ENCODE measurements around the gene LRRC49.

The LRRC49 gene

GRCh38 chr15:71084264-71084663 is 191.6 kb downstream of the LRRC49 start:
- H3K27ac Mint-ChIP-seq (ENCODE audit: low read depth), result no peak overlapping the region
- H3K4me1 Mint-ChIP-seq, result no peaks in the 10 kb centered on the region
- H3K9me3 Mint-ChIP-seq, result no peaks in the 10 kb centered on the region
- peaks cover 2% of the 10 kb centered on the region for H3K36me3 Mint-ChIP-seq (ENCODE audit: insufficient read depth)
- no peak overlapping the region for H3K4me3 Mint-ChIP-seq
- ATAC-seq (replicated peaks; ENCODE audit: extremely low read depth, poor library complexity, severe bottlenecking), result no peak
- DNase-seq (ENCODE audit: low spot score in 2 of 2), result no peak
- peaks cover 81% of the 10 kb centered on the region for H3K27me3 Mint-ChIP-seq

- peaks cover 2% of the 10 kb centered on the region for H3K36me3 Mint-ChIP-seq (ENCODE audit: insufficient read depth)
- DNase-seq (ENCODE audit: low spot score in 2 of 2), result no peak
- H3K9me3 Mint-ChIP-seq, result no peaks in the 10 kb centered on the region
- ATAC-seq (replicated peaks; ENCODE audit: extremely low read depth, poor library complexity, severe bottlenecking), result no peak
- H3K4me3 Mint-ChIP-seq, result no peak overlapping the region
- H3K27me3 Mint-ChIP-seq, result peaks cover 78% of the 10 kb centered on the region
- H3K27ac Mint-ChIP-seq (ENCODE audit: low read depth), result no peak overlapping the region
- H3K4me1 Mint-ChIP-seq, result no peaks in the 10 kb centered on the region
Measured at GRCh38 chr15:71085809-71086208, 193.2 kb downstream of the LRRC49 start.

GRCh38 chr15:71088155-71088554 is 195.5 kb downstream of the LRRC49 start:
- H3K27ac Mint-ChIP-seq (ENCODE audit: low read depth), result no peak overlapping the region
- no peaks in the 10 kb centered on the region for H3K4me1 Mint-ChIP-seq
- no peak overlapping the region for H3K4me3 Mint-ChIP-seq
- no peak for DNase-seq (ENCODE audit: low spot score in 2 of 2)
- H3K27me3 Mint-ChIP-seq, result peaks cover 72% of the 10 kb centered on the region
- no peaks in the 10 kb centered on the region for H3K9me3 Mint-ChIP-seq
- ATAC-seq (replicated peaks; ENCODE audit: extremely low read depth, poor library complexity, severe bottlenecking), result no peak
- no peaks in the 10 kb centered on the region for H3K36me3 Mint-ChIP-seq (ENCODE audit: insufficient read depth)

- no peaks in the 10 kb centered on the region for H3K4me1 Mint-ChIP-seq
- no peaks in the 10 kb centered on the region for H3K36me3 Mint-ChIP-seq (ENCODE audit: insufficient read depth)
- H3K27me3 Mint-ChIP-seq, result peaks cover 75% of the 10 kb centered on the region
- no peak overlapping the region for H3K27ac Mint-ChIP-seq (ENCODE audit: low read depth)
- no peak for ATAC-seq (replicated peaks; ENCODE audit: extremely low read depth, poor library complexity, severe bottlenecking)
- no peak overlapping the region for H3K4me3 Mint-ChIP-seq
- H3K9me3 Mint-ChIP-seq, result no peaks in the 10 kb centered on the region
- no peak for DNase-seq (ENCODE audit: low spot score in 2 of 2)
Measured at GRCh38 chr15:71088683-71089082, 196.1 kb downstream of the LRRC49 start.

GRCh38 chr15:71089801-71090200 is 197.2 kb downstream of the LRRC49 start:
- no peak overlapping the region for H3K4me3 Mint-ChIP-seq
- no peak overlapping the region for H3K27ac Mint-ChIP-seq (ENCODE audit: low read depth)
- no peaks in the 10 kb centered on the region for H3K9me3 Mint-ChIP-seq
- H3K4me1 Mint-ChIP-seq, result no peaks in the 10 kb centered on the region
- peaks cover 69% of the 10 kb centered on the region for H3K27me3 Mint-ChIP-seq
- no peak for ATAC-seq (replicated peaks; ENCODE audit: extremely low read depth, poor library complexity, severe bottlenecking)
- H3K36me3 Mint-ChIP-seq (ENCODE audit: insufficient read depth), result no peaks in the 10 kb centered on the region
- DNase-seq (ENCODE audit: low spot score in 2 of 2), result no peak

- H3K36me3 Mint-ChIP-seq (ENCODE audit: insufficient read depth), result no peaks in the 10 kb centered on the region
- peaks cover 61% of the 10 kb centered on the region for H3K27me3 Mint-ChIP-seq
- H3K4me3 Mint-ChIP-seq, result no peak overlapping the region
- no peaks in the 10 kb centered on the region for H3K4me1 Mint-ChIP-seq
- no peak for ATAC-seq (replicated peaks; ENCODE audit: extremely low read depth, poor library complexity, severe bottlenecking)
- H3K27ac Mint-ChIP-seq (ENCODE audit: low read depth), result no peak overlapping the region
- DNase-seq (ENCODE audit: low spot score in 2 of 2), result no peak
- no peaks in the 10 kb centered on the region for H3K9me3 Mint-ChIP-seq
Measured at GRCh38 chr15:71091601-71092000, 199.0 kb downstream of the LRRC49 start.

GRCh38 chr15:71092056-71092600 is 199.5 kb downstream of the LRRC49 start:
- ATAC-seq (replicated peaks; ENCODE audit: extremely low read depth, poor library complexity, severe bottlenecking) (no peak), DNase-seq (ENCODE audit: low spot score in 2 of 2) (no peak)
- Mint-ChIP-seq H3K4me3 (no peak overlapping the region), H3K9me3 (no peaks in the 10 kb centered on the region), H3K27me3 (peaks cover 56% of the 10 kb centered on the region), H3K36me3 (ENCODE audit: insufficient read depth) (no peaks in the 10 kb centered on the region), H3K4me1 (no peaks in the 10 kb centered on the region), H3K27ac (ENCODE audit: low read depth) (no peak overlapping the region)

- H3K9me3 Mint-ChIP-seq, result no peaks in the 10 kb centered on the region
- no peak overlapping the region for H3K27ac Mint-ChIP-seq (ENCODE audit: low read depth)
- peaks cover 44% of the 10 kb centered on the region for H3K27me3 Mint-ChIP-seq
- DNase-seq (ENCODE audit: low spot score in 2 of 2) (no peak), ATAC-seq (replicated peaks; ENCODE audit: extremely low read depth, poor library complexity, severe bottlenecking) (no peak)
- H3K36me3 Mint-ChIP-seq (ENCODE audit: insufficient read depth), result no peaks in the 10 kb centered on the region
- H3K4me1 Mint-ChIP-seq, result no peaks in the 10 kb centered on the region
- no peak overlapping the region for H3K4me3 Mint-ChIP-seq
Measured at GRCh38 chr15:71093054-71094024, 200.7 kb downstream of the LRRC49 start.

- DNase-seq (ENCODE audit: low spot score in 2 of 2) (no peak), ATAC-seq (replicated peaks; ENCODE audit: extremely low read depth, poor library complexity, severe bottlenecking) (no peak)
- H3K4me3 Mint-ChIP-seq, result no peak overlapping the region
- H3K4me1 Mint-ChIP-seq, result no peaks in the 10 kb centered on the region
- H3K27ac Mint-ChIP-seq (ENCODE audit: low read depth), result no peak overlapping the region
- no peaks in the 10 kb centered on the region for H3K36me3 Mint-ChIP-seq (ENCODE audit: insufficient read depth)
- no peaks in the 10 kb centered on the region for H3K9me3 Mint-ChIP-seq
- peaks cover 36% of the 10 kb centered on the region for H3K27me3 Mint-ChIP-seq
Measured at GRCh38 chr15:71094137-71094536, 201.5 kb downstream of the LRRC49 start.

GRCh38 chr15:71096676-71097075 is 204.1 kb downstream of the LRRC49 start:
- Mint-ChIP-seq H3K4me1 (no peaks in the 10 kb centered on the region), H3K9me3 (no peaks in the 10 kb centered on the region), H3K27me3 (peaks cover 22% of the 10 kb centered on the region), H3K27ac (ENCODE audit: low read depth) (no peak overlapping the region), H3K36me3 (ENCODE audit: insufficient read depth) (no peaks in the 10 kb centered on the region), H3K4me3 (no peak overlapping the region)
- ATAC-seq (replicated peaks; ENCODE audit: extremely low read depth, poor library complexity, severe bottlenecking) (no peak), DNase-seq (ENCODE audit: low spot score in 2 of 2) (no peak)

- Mint-ChIP-seq H3K4me3 (no peak overlapping the region), H3K9me3 (no peaks in the 10 kb centered on the region)
- ATAC-seq (replicated peaks; ENCODE audit: extremely low read depth, poor library complexity, severe bottlenecking), result no peak
Measured at GRCh38 chr15:71097890-71098289, 205.3 kb downstream of the LRRC49 start.

GRCh38 chr15:71098920-71099319 is 206.3 kb downstream of the LRRC49 start:
- DNase-seq (ENCODE audit: low spot score in 2 of 2) (no peak), ATAC-seq (replicated peaks; ENCODE audit: extremely low read depth, poor library complexity, severe bottlenecking) (no peak)
- Mint-ChIP-seq H3K27ac (ENCODE audit: low read depth) (no peak overlapping the region), H3K27me3 (peaks cover 24% of the 10 kb centered on the region), H3K4me1 (no peaks in the 10 kb centered on the region), H3K9me3 (no peaks in the 10 kb centered on the region), H3K4me3 (no peak overlapping the region), H3K36me3 (ENCODE audit: insufficient read depth) (no peaks in the 10 kb centered on the region)

More at GRCh38 chr15:71097890-71098289, 205.3 kb downstream of the LRRC49 start:
- Mint-ChIP-seq H3K4me1 (no peaks in the 10 kb centered on the region), H3K36me3 (ENCODE audit: insufficient read depth) (no peaks in the 10 kb centered on the region), H3K27ac (ENCODE audit: low read depth) (no peak overlapping the region), H3K27me3 (peaks cover 24% of the 10 kb centered on the region)
- no peak for DNase-seq (ENCODE audit: low spot score in 2 of 2)
